Subcutaneous abdominal adipose tissue (tissue), 5 donors: ENCODE measurements around the gene MED13L.

ENCODE experiments used
- H3K27ac ChIP-seq: one replicate; pipeline ENCODE4 v1.7.0; 2013; ENCODE audit warnings: low read depth, mild to moderate bottlenecking, inconsistent platforms, low read length, moderate library complexity
- H3K27me3 ChIP-seq, 5 donors: one replicate each; pipeline ENCODE4 v1.7.0; 2013; ENCODE audit warnings: low read length in 5 of 5, inconsistent platforms in 1 of 5; ENCODE audit not compliant: control insufficient read depth in 5 of 5, insufficient read depth in 4 of 5
- H3K36me3 ChIP-seq, 5 donors: one replicate each; pipeline ENCODE4 v1.7.0; 2013; ENCODE audit warnings: low read length in 5 of 5; ENCODE audit not compliant: control insufficient read depth in 5 of 5, insufficient read depth in 5 of 5
- H3K4me1 ChIP-seq, 5 donors: one replicate each; pipeline ENCODE4 v1.7.0; 2013; ENCODE audit warnings: low read length in 5 of 5, mild to moderate bottlenecking in 3 of 5, moderate library complexity in 1 of 5; ENCODE audit not compliant: control insufficient read depth in 5 of 5, insufficient read depth in 5 of 5
- H3K4me3 ChIP-seq, 5 donors: one replicate each; pipeline ENCODE4 v1.7.0; 2013; ENCODE audit warnings: low read length in 5 of 5, low read depth in 1 of 5
- H3K9ac ChIP-seq, 5 donors: one replicate each; pipeline ENCODE4 v1.7.0; 2013; ENCODE audit warnings: low read length in 5 of 5, mild to moderate bottlenecking in 4 of 5, moderate library complexity in 3 of 5
- H3K9me3 ChIP-seq, 5 donors: one replicate each; pipeline ENCODE4 v1.7.0; 2013; ENCODE audit warnings: low read length in 5 of 5; ENCODE audit not compliant: control insufficient read depth in 5 of 5
- donor health status: healthy.
- donor health status: healthy.
- donor health status: healthy.
- donor health status: healthy.
- donor health status: healthy.

MED13L gene

GRCh38 chr12:116280595-116281290, 3.2 kb upstream of the MED13L start:
- H3K9me3 ChIP-seq: no peaks in the 10 kb centered on the region
- H3K36me3 ChIP-seq: no peaks in the 10 kb centered on the region
- no peaks in the 10 kb centered on the region for H3K27me3 ChIP-seq
- H3K4me3 ChIP-seq: no peak overlapping the region
- no peak overlapping the region for H3K9ac ChIP-seq
- no peak overlapping the region for H3K27ac ChIP-seq
- H3K4me1 ChIP-seq: peaks cover 2 to 27% (median 16%) of the 10 kb centered on the region in 5 donors

DNA sequence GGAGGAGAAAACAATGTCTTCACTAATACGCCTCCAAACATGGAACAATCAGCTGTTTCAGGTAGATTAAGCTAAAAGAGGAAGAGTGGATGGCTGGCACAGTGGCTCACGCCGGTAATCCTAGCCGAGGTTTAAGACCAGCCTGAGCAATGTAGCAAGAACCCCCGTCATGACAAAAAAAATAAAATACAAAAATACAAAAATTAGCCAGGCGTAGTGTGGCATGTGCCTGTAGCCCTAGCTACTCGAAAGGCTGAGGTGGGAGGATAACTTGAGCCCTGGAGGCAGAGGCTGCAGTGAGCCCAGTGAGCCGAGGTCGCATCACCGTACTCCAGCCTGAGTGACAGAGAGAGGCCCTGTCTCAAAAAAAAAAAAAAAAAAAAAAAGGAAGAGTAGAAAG, 1.2 kb upstream of the MED13L start:
- peak overlapping the region in 1 of 5 donors; percentile 73 for H3K9ac ChIP-seq
- peak overlapping the region in 1 of 5 donors; percentile 61 for H3K4me3 ChIP-seq
- H3K27me3 ChIP-seq: no peaks in the 10 kb centered on the region
- peaks cover 4 to 43% (median 31%) of the 10 kb centered on the region in 5 donors for H3K4me1 ChIP-seq
- H3K27ac ChIP-seq: no peak overlapping the region
- H3K36me3 ChIP-seq: no peaks in the 10 kb centered on the region
- H3K9me3 ChIP-seq: no peaks in the 10 kb centered on the region

- Histone ChIP-seq H3K4me1 (peaks cover 4 to 45% (median 35%) of the 10 kb centered on the region in 5 donors), H3K27ac (no peak overlapping the region), H3K9ac (peak overlapping the region in 4 of 5 donors; percentile 53 to 73 (median 62)), H3K27me3 (no peaks in the 10 kb centered on the region), H3K4me3 (peak overlapping the region; percentile 61 to 91 (median 68)), H3K9me3 (no peaks in the 10 kb centered on the region), H3K36me3 (no peaks in the 10 kb centered on the region)
Observed at GRCh38 chr12:116278279-116278626, 760 bp upstream of the MED13L start.

- Histone ChIP-seq H3K9ac (peak overlapping the region; percentile 26 to 90 (median 82)), H3K36me3 (no peaks in the 10 kb centered on the region), H3K4me1 (peaks cover 1 to 38% (median 35%) of the 10 kb centered on the region in 5 donors), H3K4me3 (peak overlapping the region; percentile 91 to 95 (median 93)), H3K9me3 (no peaks in the 10 kb centered on the region), H3K27me3 (no peaks in the 10 kb centered on the region), H3K27ac (peak overlapping the region; percentile 95)
Observed at GRCh38 chr12:116276652-116277466, 634 bp downstream of the MED13L start.

DNA sequence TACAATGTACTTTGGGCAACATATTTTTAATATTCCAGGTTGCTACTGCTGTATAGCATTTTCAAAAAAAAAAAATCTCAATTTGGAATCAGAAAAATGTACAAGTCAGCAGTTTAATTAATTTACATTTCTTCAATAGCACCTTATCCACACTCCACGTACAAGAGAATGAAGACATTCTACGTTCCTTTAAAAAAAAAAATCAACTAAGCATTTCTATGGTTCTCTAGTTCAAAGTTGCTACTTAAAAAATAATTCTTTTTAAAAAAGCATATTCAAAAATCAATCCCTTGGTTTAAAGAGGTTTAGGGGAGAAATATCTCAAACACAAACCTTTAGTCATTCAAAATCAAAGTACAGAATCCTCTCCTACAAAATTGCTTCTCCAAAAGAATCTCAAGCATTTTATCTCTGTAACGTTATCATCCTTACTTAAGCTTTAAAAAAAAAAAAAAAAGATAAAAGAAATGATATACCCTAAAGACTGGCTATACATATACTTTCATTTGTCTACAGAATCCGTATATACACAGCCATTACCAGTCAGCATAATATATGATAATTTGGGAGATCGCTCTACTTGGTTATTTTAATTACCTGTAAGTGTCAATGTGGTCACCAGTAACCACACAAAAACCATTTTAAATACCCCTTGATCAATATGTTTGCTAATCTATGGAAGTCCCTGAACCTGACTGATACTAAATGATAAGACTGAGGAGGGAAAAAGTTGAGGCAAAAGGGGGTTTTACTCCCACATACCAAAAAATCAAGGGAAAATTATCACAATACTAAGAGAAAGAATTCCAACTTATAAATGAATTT, 2.7 kb downstream of the MED13L start:
- peaks cover 1 to 38% (median 35%) of the 10 kb centered on the region in 5 donors for H3K4me1 ChIP-seq
- H3K4me3 ChIP-seq: peak overlapping the region in 4 of 5 donors; percentile 91 to 95 (median 93)
- no peak overlapping the region for H3K27ac ChIP-seq
- H3K36me3 ChIP-seq: no peaks in the 10 kb centered on the region
- peak overlapping the region in 4 of 5 donors; percentile 40 to 62 (median 49) for H3K9ac ChIP-seq
- H3K27me3 ChIP-seq: no peaks in the 10 kb centered on the region
- H3K9me3 ChIP-seq: no peaks in the 10 kb centered on the region

GRCh38 chr12:116273813-116274550, 3.5 kb downstream of the MED13L start:
- no peaks in the 10 kb centered on the region for H3K36me3 ChIP-seq
- peak overlapping the region in 2 of 5 donors; percentile 11 to 12 for H3K4me3 ChIP-seq
- no peaks in the 10 kb centered on the region for H3K9me3 ChIP-seq
- H3K27me3 ChIP-seq: no peaks in the 10 kb centered on the region
- peak overlapping the region in 2 of 5 donors; percentile 52 to 62 for H3K9ac ChIP-seq
- H3K4me1 ChIP-seq: peaks cover 1 to 38% (median 35%) of the 10 kb centered on the region in 5 donors
- H3K27ac ChIP-seq: no peak overlapping the region

DNA sequence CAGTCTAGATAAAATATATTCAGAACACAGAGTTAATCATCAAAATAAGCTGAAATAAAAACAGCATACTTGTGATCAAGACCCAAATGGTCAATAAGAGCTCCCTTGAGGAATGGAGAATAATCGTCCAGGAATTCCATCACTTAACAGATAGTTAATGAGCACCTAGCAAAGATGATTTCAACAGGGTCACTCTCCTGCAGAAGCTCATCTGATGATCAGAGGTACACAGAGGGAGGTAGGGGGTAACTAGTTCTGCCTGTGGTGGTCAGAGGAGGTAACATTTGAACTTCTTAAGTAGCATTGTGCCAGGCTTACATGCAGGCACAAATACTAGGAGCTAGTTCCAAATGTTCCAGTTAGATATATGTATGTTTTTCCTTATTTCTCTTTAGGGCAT, 9.5 kb downstream of the MED13L start:
- no peak overlapping the region for H3K27ac ChIP-seq
- H3K4me1 ChIP-seq: peaks cover 4 to 51% (median 49%) of the 10 kb centered on the region in 5 donors
- no peaks in the 10 kb centered on the region for H3K9me3 ChIP-seq
- no peaks in the 10 kb centered on the region for H3K27me3 ChIP-seq
- H3K4me3 ChIP-seq: no peak overlapping the region
- no peaks in the 10 kb centered on the region for H3K36me3 ChIP-seq
- no peak overlapping the region for H3K9ac ChIP-seq

- no peak overlapping the region for H3K27ac ChIP-seq
- H3K4me1 ChIP-seq: peaks cover 4 to 55% (median 46%) of the 10 kb centered on the region in 5 donors
- no peak overlapping the region for H3K4me3 ChIP-seq
- no peak overlapping the region for H3K9ac ChIP-seq
- H3K27me3 ChIP-seq: no peaks in the 10 kb centered on the region
- H3K9me3 ChIP-seq: no peaks in the 10 kb centered on the region
- H3K36me3 ChIP-seq: no peaks in the 10 kb centered on the region
Observed at GRCh38 chr12:116266631-116267349, 10.7 kb downstream of the MED13L start.

- no peak overlapping the region for H3K4me3 ChIP-seq
- no peaks in the 10 kb centered on the region for H3K9me3 ChIP-seq
- no peak overlapping the region for H3K9ac ChIP-seq
- H3K27ac ChIP-seq: no peak overlapping the region
- H3K36me3 ChIP-seq: no peaks in the 10 kb centered on the region
- peaks cover 4 to 59% (median 47%) of the 10 kb centered on the region in 5 donors for H3K4me1 ChIP-seq
- H3K27me3 ChIP-seq: no peaks in the 10 kb centered on the region
Observed at GRCh38 chr12:116266168-116266601, 11.3 kb downstream of the MED13L start.
